Measurements from ENCODE around the gene THRAP3.

Gene THRAP3

GRCh38 chr1:36351227-36351977, 127.2 kb downstream of the THRAP3 start:
- no peak for DNase-seq (ENCODE audit: insufficient read length)
- no peak for FAIRE-seq
- no peak for TF ChIP-seq POLR2A (IDR thresholded peaks at IDR 0.05; ENCODE audit: low read depth, low read length)
- no peak for TF ChIP-seq POLR2AphosphoS5 (IDR thresholded peaks at IDR 0.05; ENCODE audit: low read depth, low read length)
- no peak for TF ChIP-seq TAF1 (IDR thresholded peaks at IDR 0.05; ENCODE audit: borderline replicate concordance, low read depth, low read length)

DNA sequence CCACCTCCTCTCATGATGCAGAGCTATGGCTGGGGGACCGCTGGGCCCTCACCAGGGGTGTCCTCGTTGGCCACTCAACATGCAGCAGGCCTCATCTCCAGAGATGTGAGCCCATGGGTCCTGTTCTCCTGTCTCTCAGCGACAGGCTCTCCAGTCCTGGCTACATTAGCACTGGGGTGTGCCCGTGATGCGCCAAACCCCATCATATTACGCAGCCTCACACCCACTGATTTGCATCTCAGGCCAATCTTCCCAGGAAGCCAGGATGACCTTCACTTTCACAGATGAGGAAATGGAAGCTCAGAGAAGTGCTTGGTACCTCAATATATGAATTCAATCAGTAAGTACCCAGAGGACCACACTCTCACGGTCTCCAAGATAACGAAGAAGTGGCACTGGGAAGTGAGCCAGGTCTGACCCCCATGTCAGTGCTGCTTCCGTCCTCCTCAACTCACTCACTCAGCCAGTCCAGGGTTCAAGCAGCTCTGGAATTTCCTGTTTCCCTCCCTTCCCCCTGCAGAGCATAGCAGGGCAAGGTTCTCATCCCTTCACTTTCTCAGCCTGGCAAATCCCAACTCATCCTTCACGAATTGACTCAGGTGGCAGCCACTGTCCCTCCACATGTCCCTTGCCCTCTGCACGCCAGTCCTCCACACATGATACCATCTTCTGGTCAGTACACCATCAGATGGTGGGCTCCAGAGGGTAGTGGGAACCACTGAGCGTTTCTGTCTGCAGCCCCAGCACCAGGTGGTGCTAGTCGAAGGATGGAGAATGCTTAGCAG, 128.1 kb downstream of the THRAP3 start:
- DNase-seq (ENCODE audit: insufficient read length) (no peak), FAIRE-seq (no peak)
- TF ChIP-seq POLR2A (IDR thresholded peaks at IDR 0.05; ENCODE audit: low read depth, low read length) (no peak), POLR2AphosphoS5 (IDR thresholded peaks at IDR 0.05; ENCODE audit: low read depth, low read length) (no peak), TAF1 (IDR thresholded peaks at IDR 0.05; ENCODE audit: borderline replicate concordance, low read depth, low read length) (no peak)

DNA sequence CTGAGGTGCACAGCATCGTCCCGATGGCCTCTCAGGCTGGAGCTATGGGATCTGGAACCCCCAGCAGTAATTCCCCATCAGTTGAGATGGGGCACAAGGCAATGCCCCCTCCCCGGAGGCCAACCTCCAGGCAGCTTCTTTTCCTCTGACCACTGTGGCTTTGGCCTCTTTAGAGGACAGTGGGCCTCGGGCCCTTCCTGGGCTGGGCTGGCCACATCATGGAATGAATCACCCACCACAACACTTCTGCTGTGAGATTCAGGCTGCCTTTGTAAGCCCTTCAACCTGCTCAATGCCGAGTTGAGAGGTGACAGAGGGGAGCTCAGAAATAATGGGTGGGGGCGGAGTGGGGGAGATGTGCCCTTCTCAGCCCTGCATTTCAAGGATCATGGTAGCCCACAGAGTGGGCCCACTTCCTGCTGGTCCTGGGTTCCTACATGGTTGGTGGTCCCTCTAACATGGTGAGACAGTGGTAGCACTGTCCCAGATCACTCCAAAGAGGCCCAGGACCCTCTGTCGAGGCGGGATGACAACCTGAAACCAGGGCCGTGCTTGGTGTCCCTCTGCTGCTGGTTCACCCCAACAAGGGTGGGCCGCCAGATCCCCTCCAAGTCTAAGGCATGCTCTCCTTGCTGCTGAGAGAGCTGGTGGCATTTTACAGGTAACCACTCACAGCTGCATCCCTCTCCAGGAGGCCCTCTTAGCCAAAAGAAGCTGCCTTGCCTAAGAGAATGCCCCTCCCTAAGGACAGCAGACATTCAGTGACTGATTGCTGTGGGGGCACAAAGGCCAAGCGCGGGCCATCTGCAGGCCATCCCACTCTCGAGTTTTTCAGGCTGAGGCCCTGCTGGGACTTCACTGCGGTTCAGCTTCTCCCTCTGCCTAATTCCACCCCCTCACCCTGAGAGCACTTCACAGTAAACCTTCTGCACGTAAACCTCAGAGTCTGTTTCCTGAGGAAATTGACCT, 129.0 kb downstream of the THRAP3 start:
- TF ChIP-seq POLR2A (IDR thresholded peaks at IDR 0.05; ENCODE audit: low read depth, low read length), result no peak
- no peak for TF ChIP-seq TAF1 (IDR thresholded peaks at IDR 0.05; ENCODE audit: borderline replicate concordance, low read depth, low read length)
- TF ChIP-seq POLR2AphosphoS5 (IDR thresholded peaks at IDR 0.05; ENCODE audit: low read depth, low read length), result no peak
- FAIRE-seq, result no peak
- DNase-seq (ENCODE audit: insufficient read length), result no peak

- TF ChIP-seq TAF1 (IDR thresholded peaks at IDR 0.05; ENCODE audit: borderline replicate concordance, low read depth, low read length), result no peak
- no peak for TF ChIP-seq POLR2AphosphoS5 (IDR thresholded peaks at IDR 0.05; ENCODE audit: low read depth, low read length)
- no peak for TF ChIP-seq POLR2A (IDR thresholded peaks at IDR 0.05; ENCODE audit: low read depth, low read length)
- FAIRE-seq (no peak), DNase-seq (ENCODE audit: insufficient read length) (no peak)
Observed at GRCh38 chr1:36354486-36354885, 130.2 kb downstream of the THRAP3 start.

Data from GM12892 (cell line).